Body of pancreas (tissue), 4 donors: ENCODE measurements around the gene IGFALS. TPM values are rescaled to one million over a fixed set of nuclear protein-coding genes. Genes with fewer than 3 reads are reported as not detected.

Source experiments
- ATAC-seq: fragments of 150-250 bp; one replicate; pipeline ENCODE4 v1.9.1; 2016
- DNase-seq, 4 donors: peaks; one replicate each; pipeline ENCODE4 v3.0.0-alpha.2; 2019
- H3K27ac ChIP-seq, 4 donors: fragments of 200-600 bp; sonication (generic); 1 replicate in 3 of 4; 2 replicates in 1 of 4; pipeline versions ENCODE4 v1.5.1 to v1.6.1; 2016 to 2019; ENCODE audit warnings: mild to moderate bottlenecking in 1 of 4, mixed read lengths in 1 of 4, moderate library complexity in 1 of 4
- H3K27me3 ChIP-seq, 2 donors: fragments of 200-600 bp; sonication (generic); one replicate each; pipeline ENCODE4 v1.6.0; 2016; ENCODE audit warnings: mild to moderate bottlenecking in 1 of 2
- H3K36me3 ChIP-seq, 2 donors: fragments of 200-600 bp; sonication (generic); replicated peaks in 1 of 2; 2 replicates each; pipeline ENCODE4 v1.5.1; 2016; ENCODE audit warnings: low read depth in 2 of 2; ENCODE audit not compliant: insufficient read depth in 1 of 2
- H3K4me1 ChIP-seq: fragments of 200-600 bp; sonication (generic); one replicate; pipeline ENCODE4 v1.6.0; 2016
- H3K4me3 ChIP-seq, 2 donors: fragments of 200-600 bp; sonication (generic); 1 replicate in 1 of 2; 2 replicates in 1 of 2; pipeline ENCODE4 v1.5.1; 2016 to 2019
- H3K9me3 ChIP-seq, 3 donors: fragments of 200-600 bp; sonication (generic); 1 replicate in 2 of 3; 2 replicates in 1 of 3; pipeline ENCODE4 v1.5.1; 2016
- CTCF ChIP-seq, 7 experiments: fragments of 450-650 bp in 4 of 7; fragments of 200-600 bp in 3 of 7; sonication (generic) in 3 of 7; IDR thresholded peaks; one replicate each; pipeline ENCODE4 v1.5.1; 2016 to 2019; ENCODE audit warnings: antibody characterized with exemption in 7 of 7
- POLR2A ChIP-seq, 3 donors: fragments of 450-650 bp; IDR thresholded peaks; one replicate each; pipeline ENCODE4 v1.6.1; 2016; ENCODE audit warnings: antibody characterized with exemption in 3 of 3, mild to moderate bottlenecking in 2 of 3
- WGBS, 2 donors: methylation state at CpG; one replicate each; pipeline ENCODE4 v1.1.5; 2017; 5-methylcytosine and 5-hydroxymethylcytosine counted together
- intact Hi-C: fragments of 100-400 bp; cut with DNase I; formaldehyde crosslinking; loops from one replicate; pipeline ENCODE4 v1.15.1; 2023
- total RNA-seq, 2 donors: library from RNA; depleted of rRNA; stranded (reverse); fragments of >200 nt; gene quantifications; one replicate each; pipeline ENCODE4 v1.1.0, GENCODE V29; 2016

Gene IGFALS
- total RNA-seq, 2 donors from 2014 or later, result 5.2 to 9.2 TPM

GRCh38 chr16:1788708-1789100, 4.8 kb downstream of the IGFALS start:
- ATAC-seq, result no peak
- no peak for TF ChIP-seq POLR2A (IDR thresholded peaks at IDR 0.05)
- Histone ChIP-seq H3K27me3 (no peaks in the 10 kb centered on the region), H3K36me3 (peaks cover 0 to 6% of the 10 kb centered on the region in 2 donors), H3K27ac (no peak overlapping the region), H3K9me3 (no peaks in the 10 kb centered on the region), H3K4me1 (peaks cover 32% of the 10 kb centered on the region), H3K4me3 (no peak overlapping the region)
- 63% methylated on average over 17 of the region's 19 CpGs; no CpG with 5 or more reads in 1 of the 2 donors for WGBS, 2 donors
- DNase-seq, result peak in 1 of 4 donors; percentile 14
- intact Hi-C loops, result no loop called here

GRCh38 chr16:1788095-1788707, 5.3 kb downstream of the IGFALS start:
- Histone ChIP-seq H3K4me1 (peaks cover 30% of the 10 kb centered on the region), H3K36me3 (peaks cover 0 to 6% of the 10 kb centered on the region in 2 donors), H3K27me3 (no peaks in the 10 kb centered on the region), H3K4me3 (no peak overlapping the region), H3K9me3 (no peaks in the 10 kb centered on the region), H3K27ac (no peak overlapping the region)
- intact Hi-C loops, result no loop called here
- 90% methylated on average over 4 to 36 of the region's 38 CpGs for WGBS, 2 donors
- no peak for ATAC-seq
- peak in 2 of 4 donors; percentile 6 to 9 for DNase-seq
- TF ChIP-seq CTCF (IDR thresholded peaks at IDR 0.05) (no peak), POLR2A (IDR thresholded peaks at IDR 0.05) (no peak)

- no peak for TF ChIP-seq CTCF (IDR thresholded peaks at IDR 0.05)
- TF ChIP-seq POLR2A (IDR thresholded peaks at IDR 0.05), result no peak
- intact Hi-C loops, result no loop called here
- no peaks in the 10 kb centered on the region for H3K9me3 ChIP-seq
- no peak overlapping the region for H3K4me3 ChIP-seq
- DNase-seq, result peak in 3 of 4 donors; percentile 10 to 13 (median 12)
- 91 to 93% methylated on average over 28 to 44 of the region's 44 CpGs for WGBS, 2 donors
- no peaks in the 10 kb centered on the region for H3K27me3 ChIP-seq
- ATAC-seq, result no peak
- H3K36me3 ChIP-seq, result peaks cover 0 to 6% of the 10 kb centered on the region in 2 donors
- H3K27ac ChIP-seq, result no peak overlapping the region
- H3K4me1 ChIP-seq, result peaks cover 25% of the 10 kb centered on the region
These were observed 6.0 kb downstream of the IGFALS start for GRCh38 chr16:1787322-1788094.

GRCh38 chr16:1787056-1787321, 6.5 kb downstream of the IGFALS start:
- Histone ChIP-seq H3K36me3 (peaks cover 0 to 6% of the 10 kb centered on the region in 2 donors), H3K27ac (no peak overlapping the region), H3K4me1 (peaks cover 25% of the 10 kb centered on the region), H3K9me3 (no peaks in the 10 kb centered on the region), H3K27me3 (no peaks in the 10 kb centered on the region), H3K4me3 (no peak overlapping the region)
- ATAC-seq (no peak), DNase-seq (peak in 1 of 4 donors; percentile 8)
- TF ChIP-seq POLR2A (IDR thresholded peaks at IDR 0.05) (no peak), CTCF (IDR thresholded peaks at IDR 0.05) (no peak)
- 82% methylated on average over 6 of the region's 6 CpGs; no CpG with 5 or more reads in 1 of the 2 donors for WGBS, 2 donors
- intact Hi-C loops, result no loop called here

- Histone ChIP-seq H3K4me1 (peaks cover 29% of the 10 kb centered on the region), H3K4me3 (no peak overlapping the region), H3K27me3 (no peaks in the 10 kb centered on the region), H3K9me3 (no peaks in the 10 kb centered on the region), H3K27ac (no peak overlapping the region), H3K36me3 (peaks cover 0 to 6% of the 10 kb centered on the region in 2 donors)
- TF ChIP-seq CTCF (IDR thresholded peaks at IDR 0.05) (no peak), POLR2A (IDR thresholded peaks at IDR 0.05) (no peak)
- intact Hi-C loops, result no loop called here
- DNase-seq (peak in 3 of 4 donors; percentile 5 to 18 (median 12)), ATAC-seq (no peak)
- WGBS, 2 donors, result 73 to 86% methylated on average over 3 to 50 of the region's 51 CpGs
These were observed 7.1 kb downstream of the IGFALS start for GRCh38 chr16:1786242-1787055.
